Stimulated activated memory B cell treated with anti-CD40 and anti-IgM and Interleukin-4, amounts not matched to agents 10 μg/mL and 1 μg/mL and 100 μg/mL, for 72 hours (primary cell): ENCODE measurements around the gene CDK5RAP1.

Experiments
- ATAC-seq: fragments of 150-1000 bp; cut with Tn5 transposase; 2 replicates; pipeline ENCODE4 v1.10.0; 2021
- H3K27ac Mint-ChIP-seq: one replicate; pipeline ENCODE4 v1.8.0; 2022; ENCODE audit warnings: mild to moderate bottlenecking, mixed read lengths
- H3K27me3 Mint-ChIP-seq: one replicate; pipeline ENCODE4 v1.8.0; 2022; ENCODE audit warnings: mixed read lengths
- H3K36me3 Mint-ChIP-seq: one replicate; pipeline ENCODE4 v1.8.0; 2022; ENCODE audit warnings: mixed read lengths
- H3K4me1 Mint-ChIP-seq: one replicate; pipeline ENCODE4 v1.8.0; 2022; ENCODE audit warnings: mixed read lengths
- H3K4me3 Mint-ChIP-seq: one replicate; pipeline ENCODE4 v1.8.0; 2022; ENCODE audit warnings: mild to moderate bottlenecking, moderate library complexity, mixed read lengths
- H3K9me3 Mint-ChIP-seq: one replicate; pipeline ENCODE4 v1.8.0; 2022; ENCODE audit warnings: mixed read lengths

The CDK5RAP1 gene

GRCh38 chr20:33372993-33373441 is 28.3 kb downstream of the CDK5RAP1 start:
- Mint-ChIP-seq H3K27me3 (no peaks in the 10 kb centered on the region), H3K9me3 (no peaks in the 10 kb centered on the region), H3K4me1 (peaks cover 12% of the 10 kb centered on the region), H3K36me3 (peaks cover 39% of the 10 kb centered on the region), H3K4me3 (no peak overlapping the region), H3K27ac (peak overlapping the region; percentile 60)
- no peak for ATAC-seq

DNA sequence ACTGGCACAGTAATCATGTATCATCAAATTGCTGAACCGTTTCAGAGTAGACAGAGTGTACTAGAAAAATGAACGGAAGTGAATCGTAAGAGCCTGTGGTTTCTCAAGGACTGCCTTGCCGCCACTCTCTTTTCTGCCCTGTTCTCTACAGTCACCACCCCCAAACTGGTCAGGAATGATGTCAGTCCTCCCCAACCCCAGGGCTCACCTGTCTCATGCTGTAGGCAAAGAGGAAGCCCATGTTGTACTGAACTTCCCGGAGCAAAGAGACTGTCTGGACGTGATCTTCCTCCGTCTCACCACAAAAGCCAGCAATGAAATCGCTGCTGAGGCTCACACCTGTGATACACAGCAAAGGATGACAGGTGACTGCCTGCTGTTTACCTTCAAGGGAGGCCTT is 31.0 kb downstream of the CDK5RAP1 start:
- peaks cover 34% of the 10 kb centered on the region for H3K36me3 Mint-ChIP-seq
- no peaks in the 10 kb centered on the region for H3K9me3 Mint-ChIP-seq
- H3K4me3 Mint-ChIP-seq: peak overlapping the region; percentile 39
- H3K27me3 Mint-ChIP-seq: no peaks in the 10 kb centered on the region
- peak overlapping the region; percentile 68 for H3K27ac Mint-ChIP-seq
- peaks cover 12% of the 10 kb centered on the region for H3K4me1 Mint-ChIP-seq
- peak; percentile 86 for ATAC-seq

GRCh38 chr20:33362898-33363297 is 38.4 kb downstream of the CDK5RAP1 start:
- H3K9me3 Mint-ChIP-seq: no peaks in the 10 kb centered on the region
- H3K36me3 Mint-ChIP-seq: peaks cover 62% of the 10 kb centered on the region
- no peak overlapping the region for H3K27ac Mint-ChIP-seq
- no peaks in the 10 kb centered on the region for H3K4me1 Mint-ChIP-seq
- no peak overlapping the region for H3K4me3 Mint-ChIP-seq
- no peak for ATAC-seq
- H3K27me3 Mint-ChIP-seq: no peaks in the 10 kb centered on the region

- Mint-ChIP-seq H3K4me3 (no peak overlapping the region), H3K36me3 (peaks cover 60% of the 10 kb centered on the region), H3K27me3 (no peaks in the 10 kb centered on the region), H3K27ac (no peak overlapping the region), H3K4me1 (no peaks in the 10 kb centered on the region), H3K9me3 (no peaks in the 10 kb centered on the region)
- ATAC-seq: no peak
These were observed 41.7 kb downstream of the CDK5RAP1 start for GRCh38 chr20:33359399-33360261.

GRCh38 chr20:33353013-33353402 is 48.3 kb downstream of the CDK5RAP1 start:
- Mint-ChIP-seq H3K27ac (no peak overlapping the region), H3K9me3 (no peaks in the 10 kb centered on the region), H3K27me3 (no peaks in the 10 kb centered on the region), H3K36me3 (peaks cover 42% of the 10 kb centered on the region), H3K4me1 (no peaks in the 10 kb centered on the region), H3K4me3 (no peak overlapping the region)
- no peak for ATAC-seq

DNA sequence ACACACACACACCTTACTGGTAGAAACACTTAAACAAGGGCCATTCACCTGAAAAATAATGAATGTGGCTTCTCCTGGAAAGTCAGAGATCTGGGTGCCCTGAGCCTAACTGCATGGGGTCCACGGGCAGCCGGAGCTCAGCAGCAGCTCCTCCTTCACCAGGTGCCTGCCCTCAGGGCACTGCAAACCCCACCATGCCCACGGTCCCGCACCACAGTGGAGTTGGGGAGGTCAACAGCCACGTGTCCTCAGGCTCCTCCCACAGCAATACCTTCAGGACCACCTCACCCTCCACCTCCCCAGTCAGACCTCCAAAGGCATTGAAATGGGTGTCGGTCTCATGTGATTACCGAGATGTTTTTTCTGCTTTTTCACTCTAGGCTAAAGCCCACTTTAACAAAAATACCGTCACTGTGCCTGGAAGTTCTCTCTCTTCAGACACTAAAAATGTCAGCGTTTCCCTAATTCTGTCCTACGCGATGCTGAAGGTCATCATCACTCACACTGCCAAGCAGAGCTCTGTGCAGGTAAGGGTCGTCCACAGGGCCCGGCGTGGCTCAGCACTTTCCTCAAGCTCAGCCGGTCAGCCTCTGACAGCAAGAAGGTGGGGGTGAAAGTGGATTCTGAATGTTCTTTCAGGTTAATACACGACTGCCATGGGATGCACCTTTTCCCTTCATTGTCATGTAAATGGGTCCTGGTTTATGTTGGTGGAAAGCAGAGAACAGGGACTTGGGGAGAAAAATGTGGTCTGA is 48.9 kb downstream of the CDK5RAP1 start:
- H3K4me1 Mint-ChIP-seq: no peaks in the 10 kb centered on the region
- no peak overlapping the region for H3K27ac Mint-ChIP-seq
- ATAC-seq: no peak
- H3K36me3 Mint-ChIP-seq: peaks cover 42% of the 10 kb centered on the region
- no peaks in the 10 kb centered on the region for H3K9me3 Mint-ChIP-seq
- H3K4me3 Mint-ChIP-seq: no peak overlapping the region
- H3K27me3 Mint-ChIP-seq: no peaks in the 10 kb centered on the region

DNA sequence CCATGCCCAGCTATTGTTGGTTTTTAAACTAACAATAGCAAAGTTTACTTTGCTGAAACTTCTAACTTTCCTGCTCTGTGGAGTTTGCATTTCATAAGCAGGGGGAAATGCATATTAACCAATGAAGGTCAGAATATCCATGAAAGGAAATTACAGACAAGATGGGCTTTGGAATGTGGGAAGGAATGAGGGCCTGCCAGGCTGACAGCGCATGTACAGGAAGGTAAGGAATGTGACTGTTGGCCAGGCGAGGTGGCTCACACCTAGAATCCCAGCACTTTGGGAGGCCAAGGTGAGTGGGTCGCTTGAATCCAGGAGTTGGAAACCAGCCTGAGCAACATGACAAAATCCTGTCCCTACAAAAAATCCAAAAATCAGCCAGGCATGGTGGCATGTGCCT is 49.6 kb downstream of the CDK5RAP1 start:
- Mint-ChIP-seq H3K4me3 (no peak overlapping the region), H3K4me1 (no peaks in the 10 kb centered on the region), H3K27ac (no peak overlapping the region), H3K27me3 (no peaks in the 10 kb centered on the region), H3K36me3 (peaks cover 42% of the 10 kb centered on the region), H3K9me3 (no peaks in the 10 kb centered on the region)
- no peak for ATAC-seq

DNA sequence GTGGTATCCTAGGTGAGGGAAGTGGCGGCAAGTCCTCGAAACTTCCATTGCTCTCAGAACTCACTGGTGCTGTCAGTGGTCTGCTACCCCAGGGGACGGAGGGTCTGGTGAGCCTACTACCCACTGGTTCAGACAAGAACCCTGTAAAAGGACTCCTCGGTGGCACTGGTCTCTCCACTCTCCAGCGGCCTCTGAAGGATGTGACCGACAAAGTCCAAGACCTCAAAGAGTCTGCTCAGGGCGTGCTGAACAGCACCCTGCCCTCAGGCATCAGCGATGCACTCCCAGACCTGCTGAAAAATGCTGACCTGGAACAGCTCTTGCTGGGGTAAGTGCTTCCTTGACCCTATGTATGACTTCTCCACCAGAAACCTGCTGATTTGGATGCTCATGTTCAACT is 51.8 kb downstream of the CDK5RAP1 start:
- no peaks in the 10 kb centered on the region for H3K27me3 Mint-ChIP-seq
- no peak overlapping the region for H3K4me3 Mint-ChIP-seq
- H3K36me3 Mint-ChIP-seq: peaks cover 36% of the 10 kb centered on the region
- H3K4me1 Mint-ChIP-seq: no peaks in the 10 kb centered on the region
- ATAC-seq: no peak
- no peak overlapping the region for H3K27ac Mint-ChIP-seq
- no peaks in the 10 kb centered on the region for H3K9me3 Mint-ChIP-seq

GRCh38 chr20:33348136-33348937 is 53.0 kb downstream of the CDK5RAP1 start:
- Mint-ChIP-seq H3K4me3 (no peak overlapping the region), H3K9me3 (no peaks in the 10 kb centered on the region), H3K27ac (no peak overlapping the region), H3K4me1 (no peaks in the 10 kb centered on the region), H3K36me3 (peaks cover 36% of the 10 kb centered on the region), H3K27me3 (no peaks in the 10 kb centered on the region)
- ATAC-seq: no peak

DNA sequence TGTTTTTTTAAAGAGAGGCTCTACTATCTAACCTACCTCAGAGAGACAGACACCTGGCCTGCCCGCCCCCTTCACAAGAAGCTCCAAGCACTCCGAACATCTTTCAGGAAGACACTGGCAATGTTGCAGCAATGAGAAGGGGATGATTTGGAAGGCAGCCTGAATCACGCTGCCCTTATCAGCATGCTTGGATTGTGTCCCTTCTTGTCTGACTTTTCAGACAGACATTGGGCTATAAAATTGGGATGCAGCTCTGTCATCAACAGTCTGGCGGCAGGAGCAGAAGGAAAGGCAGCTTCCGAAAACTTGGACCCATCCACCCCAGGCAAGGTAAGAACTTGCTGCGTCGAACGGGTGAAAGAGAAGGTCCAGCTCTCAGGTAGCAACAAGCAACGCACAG is 56.0 kb downstream of the CDK5RAP1 start:
- Mint-ChIP-seq H3K4me1 (no peaks in the 10 kb centered on the region), H3K9me3 (no peaks in the 10 kb centered on the region), H3K27me3 (no peaks in the 10 kb centered on the region), H3K36me3 (peaks cover 15% of the 10 kb centered on the region), H3K4me3 (no peak overlapping the region), H3K27ac (no peak overlapping the region)
- ATAC-seq: no peak

DNA sequence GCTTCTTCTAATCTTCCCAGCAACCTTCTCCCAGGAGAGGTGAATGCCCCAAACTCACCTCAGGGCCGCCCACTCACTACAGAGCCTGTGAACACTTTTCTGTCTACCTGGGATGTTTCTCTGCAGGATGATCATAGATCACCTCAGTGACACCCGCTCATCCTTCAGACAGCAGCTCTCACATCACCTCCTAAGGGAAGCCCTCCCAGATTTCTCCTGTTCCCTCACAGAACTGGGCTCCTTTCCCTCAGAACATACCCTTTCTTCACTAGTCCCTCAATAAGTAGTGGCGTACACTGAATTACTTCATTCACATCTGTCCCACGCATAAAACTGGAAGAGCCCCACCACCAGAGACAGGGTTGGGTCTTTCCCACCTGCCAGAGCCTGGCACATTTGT is 57.8 kb downstream of the CDK5RAP1 start:
- Mint-ChIP-seq H3K27ac (no peak overlapping the region), H3K36me3 (no peaks in the 10 kb centered on the region), H3K27me3 (no peaks in the 10 kb centered on the region), H3K9me3 (no peaks in the 10 kb centered on the region), H3K4me1 (no peaks in the 10 kb centered on the region), H3K4me3 (no peak overlapping the region)
- no peak for ATAC-seq

GRCh38 chr20:33339515-33340058 is 61.7 kb downstream of the CDK5RAP1 start:
- Mint-ChIP-seq H3K27me3 (peaks cover under 1% of the 10 kb centered on the region), H3K27ac (no peak overlapping the region), H3K4me3 (no peak overlapping the region), H3K9me3 (no peaks in the 10 kb centered on the region), H3K36me3 (no peaks in the 10 kb centered on the region), H3K4me1 (peaks cover 16% of the 10 kb centered on the region)
- no peak for ATAC-seq

- Mint-ChIP-seq H3K27ac (peak overlapping the region; percentile 64), H3K36me3 (no peaks in the 10 kb centered on the region), H3K9me3 (peaks cover 5% of the 10 kb centered on the region), H3K4me3 (no peak overlapping the region), H3K27me3 (peaks cover 9% of the 10 kb centered on the region), H3K4me1 (peaks cover 16% of the 10 kb centered on the region)
- ATAC-seq: no peak
These were observed 62.7 kb downstream of the CDK5RAP1 start for GRCh38 chr20:33338467-33339258.

GRCh38 chr20:33337531-33338165 is 63.7 kb downstream of the CDK5RAP1 start:
- peaks cover 16% of the 10 kb centered on the region for H3K4me1 Mint-ChIP-seq
- peak overlapping the region; percentile 64 for H3K27ac Mint-ChIP-seq
- H3K27me3 Mint-ChIP-seq: peaks cover 16% of the 10 kb centered on the region
- no peaks in the 10 kb centered on the region for H3K36me3 Mint-ChIP-seq
- H3K9me3 Mint-ChIP-seq: peaks cover 5% of the 10 kb centered on the region
- peak overlapping the region; percentile 42 for H3K4me3 Mint-ChIP-seq
- peak; percentile 61 for ATAC-seq
